H1 (cell line): Measurements from ENCODE around the gene OSCAR. TPM values are rescaled to one million over a fixed set of nuclear protein-coding genes. Genes with fewer than 3 reads are reported as not detected.

Experiments
- CTCF ChIA-PET: fragments of 300-600 bp; sonication (Branson Sonifier 250); formaldehyde crosslinking; loops from one replicate; lab custom pipeline; 2021; ENCODE audit not compliant: partially characterized antibody; lab: Charles Lee
- POLR2A ChIA-PET: fragments of 300-600 bp; sonication (Branson Sonifier 250); formaldehyde crosslinking; loops from one replicate; lab custom pipeline; 2021; ENCODE audit warnings: inconsistent platforms; ENCODE audit not compliant: partially characterized antibody; lab: Charles Lee
- DNase-seq, 2 experiments: peaks; one replicate each; pipeline versions ENCODE4 v3.0.0 to v3.0.0-alpha.2; 2010 to 2022; ENCODE audit warnings: low spot score in 2 of 2, low read depth in 1 of 2, mixed read lengths in 1 of 2
- FAIRE-seq: peaks from 2 replicates; lab custom pipeline; 2011; peaks lifted over from hg19 to GRCh38; lab: Jason Lieb, UNC
- H2AFZ ChIP-seq: 2 replicates; pipeline ENCODE4 v1.8.1; 2012; ENCODE audit warnings: low read length, inconsistent platforms
- H2AK5ac ChIP-seq: 2 replicates; pipeline ENCODE4 v1.6.1; 2013; ENCODE audit warnings: low read depth, low read length
- H2BK120ac ChIP-seq: replicated peaks from 2 replicates; pipeline ENCODE3; 2013; ENCODE audit warnings: low read depth, low read length, inconsistent platforms
- H2BK12ac ChIP-seq: 2 replicates; pipeline ENCODE4 v1.6.1; 2013; ENCODE audit warnings: low read depth, low read length
- H2BK15ac ChIP-seq: 2 replicates; pipeline ENCODE4 v1.6.1; 2013; ENCODE audit warnings: low read length
- H2BK20ac ChIP-seq: 2 replicates; pipeline ENCODE4 v1.6.1; 2013; ENCODE audit warnings: low read length
- H2BK5ac ChIP-seq: 2 replicates; pipeline ENCODE4 v1.6.1; 2013; ENCODE audit warnings: low read depth, low read length
- H3K14ac ChIP-seq: 2 replicates; pipeline ENCODE4 v1.6.1; 2013; ENCODE audit warnings: inconsistent platforms; ENCODE audit not compliant: insufficient read length
- H3K18ac ChIP-seq: 2 replicates; pipeline ENCODE4 v1.6.1; 2013; ENCODE audit warnings: low read length; ENCODE audit errors: extremely low read depth
- H3K23ac ChIP-seq: 2 replicates; pipeline ENCODE4 v1.6.1; 2013; ENCODE audit warnings: inconsistent platforms; ENCODE audit not compliant: insufficient read length
- H3K23me2 ChIP-seq: 2 replicates; pipeline ENCODE4 v1.6.1; 2013; ENCODE audit warnings: low read depth, low read length
- H3K27ac ChIP-seq: 2 replicates; pipeline ENCODE4 v1.6.1; 2011; ENCODE audit warnings: low read depth, low read length, inconsistent platforms
- H3K27me3 ChIP-seq, 4 experiments: replicated peaks in 1 of 4; 1 replicate in 1 of 4; 2 replicates in 3 of 4; pipeline versions ENCODE4 v1.6.1 to v1.8.1; 2011 to 2013; ENCODE audit warnings: low read length in 3 of 4, mild to moderate bottlenecking in 3 of 4, inconsistent platforms in 2 of 4, mixed read lengths in 2 of 4, moderate library complexity in 1 of 4; ENCODE audit not compliant: control insufficient read depth in 3 of 4, insufficient read depth in 3 of 4; ENCODE audit errors: extremely low read depth in 1 of 4
- H3K36me3 ChIP-seq, 4 experiments: 2 replicates each; pipeline versions ENCODE4 v1.6.1 to v1.8.1; 2011 to 2013; ENCODE audit warnings: mild to moderate bottlenecking in 4 of 4, low read length in 3 of 4, moderate library complexity in 2 of 4, control low read depth in 1 of 4, inconsistent platforms in 1 of 4; ENCODE audit not compliant: insufficient read depth in 4 of 4, control insufficient read depth in 2 of 4
- H3K4ac ChIP-seq: replicated peaks from 2 replicates; pipeline ENCODE3; 2013; ENCODE audit warnings: low read length, low read depth, mixed read lengths, inconsistent platforms; ENCODE audit not compliant: insufficient read length
- H3K4me1 ChIP-seq, 4 experiments: replicated peaks in 1 of 4; 1 replicate in 1 of 4; 2 replicates in 3 of 4; pipeline versions ENCODE4 v1.6.1 to v1.8.1; 2011 to 2013; ENCODE audit warnings: low read length in 3 of 4, inconsistent platforms in 2 of 4, mixed read lengths in 1 of 4; ENCODE audit not compliant: insufficient read depth in 4 of 4, control insufficient read depth in 3 of 4
- H3K4me2 ChIP-seq, 2 experiments: 2 replicates each; pipeline versions ENCODE4 v1.6.1 to v1.8.1; 2011 to 2013; ENCODE audit warnings: low read depth in 2 of 2, low read length in 2 of 2, control low read depth in 1 of 2, inconsistent platforms in 1 of 2, mild to moderate bottlenecking in 1 of 2; ENCODE audit not compliant: insufficient read depth in 1 of 2
- H3K4me3 ChIP-seq, 4 experiments: fragments of 200-600, 300-600 bp in 1 of 4; sonication (generic), shearing (Covaris generic), sonication (Bioruptor Twin) in 1 of 4; 2 replicates each; pipeline versions ENCODE4 v1.5.1 to v1.8.1; 2011 to 2016; ENCODE audit warnings: low read length in 4 of 4, low read depth in 3 of 4, control low read depth in 2 of 4, inconsistent platforms in 2 of 4, mild to moderate bottlenecking in 2 of 4, mixed read lengths in 1 of 4, moderate library complexity in 1 of 4; ENCODE audit not compliant: insufficient read depth in 2 of 4; ENCODE audit errors: extremely low read depth in 1 of 4
- H3K56ac ChIP-seq: replicated peaks from 2 replicates; pipeline ENCODE3; 2013; ENCODE audit warnings: low read depth, mild to moderate bottlenecking, mixed read lengths, low read length, inconsistent platforms; ENCODE audit not compliant: insufficient read length
- H3K79me1 ChIP-seq: 2 replicates; pipeline ENCODE4 v1.6.1; 2013; ENCODE audit warnings: low read depth, low read length, control low read depth
- H3K79me2 ChIP-seq, 2 experiments: 2 replicates each; pipeline versions ENCODE4 v1.6.1 to v1.8.1; 2012 to 2013; ENCODE audit warnings: low read length in 2 of 2, mild to moderate bottlenecking in 2 of 2, inconsistent platforms in 1 of 2; ENCODE audit not compliant: insufficient read depth in 2 of 2, control insufficient read depth in 1 of 2
- H3K9ac ChIP-seq, 4 experiments: replicated peaks in 1 of 4; 1 replicate in 1 of 4; 2 replicates in 3 of 4; pipeline versions ENCODE4 v1.6.1 to v1.8.1; 2011 to 2013; ENCODE audit warnings: low read depth in 3 of 4, low read length in 3 of 4, control low read depth in 2 of 4, mild to moderate bottlenecking in 2 of 4, moderate library complexity in 2 of 4, inconsistent platforms in 1 of 4; ENCODE audit errors: extremely low read depth in 1 of 4
- H3K9me3 ChIP-seq, 2 experiments: 2 replicates each; pipeline versions ENCODE4 v1.6.1 to v1.8.1; 2012 to 2013; ENCODE audit warnings: mild to moderate bottlenecking in 2 of 2, moderate library complexity in 2 of 2, control low read depth in 1 of 2, inconsistent platforms in 1 of 2, low read depth in 1 of 2, low read length in 1 of 2, mixed read lengths in 1 of 2; ENCODE audit not compliant: insufficient read depth in 2 of 2
- H4K20me1 ChIP-seq, 2 experiments: replicated peaks in 1 of 2; 2 replicates each; pipeline versions ENCODE3 to v1.8.1; 2011 to 2013; ENCODE audit warnings: inconsistent platforms in 2 of 2, low read length in 2 of 2, mild to moderate bottlenecking in 1 of 2; ENCODE audit not compliant: insufficient read depth in 2 of 2, control insufficient read depth in 1 of 2
- H4K5ac ChIP-seq: 2 replicates; pipeline ENCODE4 v1.6.1; 2013; ENCODE audit warnings: low read length, low read depth, mixed read lengths, inconsistent platforms; ENCODE audit not compliant: insufficient read length
- H4K8ac ChIP-seq: 2 replicates; pipeline ENCODE4 v1.8.0; 2013; ENCODE audit warnings: mild to moderate bottlenecking, moderate library complexity, low read length, inconsistent platforms; ENCODE audit not compliant: insufficient read depth; ENCODE audit errors: extremely low read depth
- H4K91ac ChIP-seq: replicated peaks from 2 replicates; pipeline ENCODE3; 2013; ENCODE audit warnings: low read length, mixed read lengths, inconsistent platforms; ENCODE audit not compliant: insufficient read length
- ATF3 ChIP-seq: IDR thresholded peaks from 2 replicates; pipeline ENCODE4 v1.6.1; 2011; ENCODE audit warnings: low read depth, mild to moderate bottlenecking, low read length; ENCODE audit not compliant: insufficient read depth
- BRCA1 ChIP-seq: IDR thresholded peaks from 2 replicates; pipeline ENCODE4 v1.6.1; 2012; ENCODE audit warnings: low read depth, low read length, improper control_type of control experiment
- CBX5 ChIP-seq: fragments of 300-800, 300-1000 bp; sonication (generic); IDR thresholded peaks from 2 replicates; pipeline ENCODE4 v1.7.1; 2016; ENCODE audit warnings: antibody characterized with exemption, low read length, low read depth
- GABPA ChIP-seq: IDR thresholded peaks from 2 replicates; pipeline ENCODE4 v1.6.1; 2011; ENCODE audit warnings: mild to moderate bottlenecking, low read length, moderate library complexity, borderline replicate concordance; ENCODE audit not compliant: insufficient read depth
- JUND ChIP-seq: IDR thresholded peaks from 2 replicates; pipeline ENCODE4 v1.6.1; 2011; ENCODE audit warnings: mild to moderate bottlenecking, improper control_type of control experiment, low read length
- POLR2AphosphoS5 ChIP-seq: IDR thresholded peaks from 2 replicates; pipeline ENCODE4 v1.6.1; 2011; ENCODE audit warnings: low read depth, low read length
- SP1 ChIP-seq: IDR thresholded peaks from 2 replicates; pipeline ENCODE4 v1.6.1; 2011; ENCODE audit warnings: low read depth, low read length
- SP4 ChIP-seq: IDR thresholded peaks from 2 replicates; pipeline ENCODE4 v1.6.1; 2012; ENCODE audit warnings: low read length, inconsistent platforms
- SUZ12 ChIP-seq: fragments of 200-600 bp; sonication (generic); IDR thresholded peaks from 2 replicates; pipeline ENCODE4 v1.6.1; 2012; ENCODE audit warnings: mild to moderate bottlenecking, inconsistent platforms, low read length, moderate library complexity, mixed read lengths
- ZNF274 ChIP-seq: IDR thresholded peaks from 2 replicates; pipeline ENCODE4 v1.7.0; 2012; ENCODE audit warnings: low read length, borderline replicate concordance; ENCODE audit errors: extremely low read depth
- WGBS, 2 experiments: shearing (Covaris generic) in 1 of 2; methylation state at CpG; one replicate each; pipeline versions ENCODE4 v1.1.6 to v1.1.7; 2013 to 2015; ENCODE audit warnings: low lambda C conversion rate in 2 of 2, mixed read lengths in 2 of 2, inconsistent platforms in 1 of 2, low coverage in 1 of 2, missing lambda C conversion rate in 1 of 2; ENCODE audit not compliant: insufficient replicate concordance in 2 of 2, insufficient coverage in 1 of 2, insufficient read length in 1 of 2; ENCODE audit errors: extremely low coverage in 1 of 2, missing lambda C conversion rate in 1 of 2; 5-methylcytosine and 5-hydroxymethylcytosine counted together
- polyA plus RNA-seq, 7 experiments: library from polyadenylated mRNA; depleted of rRNA in 3 of 7; stranded (reverse) in 5 of 7; unstranded in 2 of 7; fragments of >200 nt in 5 of 7; fragments of 200-250 nt in 2 of 7; gene quantifications; 1 replicate in 5 of 7; 2 replicates in 1 of 7; 4 replicates in 1 of 7; pipeline versions ENCODE4 v1.2.1 to v1.2.3, GENCODE V29; 2011 to 2013; ENCODE audit warnings: missing spikeins in 2 of 7, mixed read lengths in 2 of 7
- total RNA-seq: library from RNA; stranded (reverse); fragmentation: NEBNext Ultra II Directional; extraction: Animal tissue kit (Norgen Biotek cat#: 25700); gene quantifications from 2 replicates; pipeline ENCODE4 v1.2.1, GENCODE V29; 2021
- TF ChIP-seq, protein P1 (sequence below): IDR thresholded peaks from 2 replicates; pipeline ENCODE4 v1.6.1; 2011; ENCODE audit warnings: low read length, improper control_type of control experiment

Gene OSCAR
- total and polyA plus RNA-seq, 2 of the 8 experiments (the other 6 are each of a cell fraction or from before 2014, with no cell fraction given): 1.1 TPM

DNA sequence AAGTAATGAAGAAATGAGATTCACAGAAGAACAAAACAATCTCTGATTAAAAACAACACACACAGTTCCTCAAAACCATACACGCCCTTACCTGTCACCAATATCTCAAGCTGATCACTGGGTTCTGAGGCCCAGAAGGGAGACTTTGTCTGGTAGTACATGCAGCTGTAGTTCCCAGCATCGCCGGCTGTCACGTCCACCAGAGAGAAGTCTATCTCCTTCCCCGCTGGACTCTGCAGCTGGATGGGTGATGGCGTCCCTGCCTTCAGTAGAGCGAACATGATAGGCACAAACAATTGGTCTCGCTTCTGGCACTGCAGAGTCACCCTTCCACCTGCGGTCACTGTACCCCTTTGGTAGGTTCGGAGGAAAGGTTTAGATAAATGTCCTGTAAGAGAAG is 26.8 kb downstream of the OSCAR start:
- no peak overlapping the region for H2BK12ac ChIP-seq
- no peaks in the 10 kb centered on the region for H3K4me1 ChIP-seq
- no peak overlapping the region for H4K91ac ChIP-seq
- CTCF ChIA-PET: no interaction called here
- DNase-seq: no peak
- no peaks in the 10 kb centered on the region; a peak in 1 of 7 replicates for H3K27me3 ChIP-seq
- no peak overlapping the region for H2AK5ac ChIP-seq
- WGBS, 2 experiments: 93% methylated on average over 10 of the region's 10 CpGs; no CpG with 5 or more reads in 1 of the 2 experiments
- no peak overlapping the region for H3K9ac ChIP-seq
- H3K56ac ChIP-seq: no peak overlapping the region
- H4K5ac ChIP-seq: no peak overlapping the region
- no peak overlapping the region for H3K18ac ChIP-seq
- H3K14ac ChIP-seq: no peak overlapping the region
- H3K79me1 ChIP-seq: no peaks in the 10 kb centered on the region
- H3K23ac ChIP-seq: no peak overlapping the region
- H3K4me3 ChIP-seq: no peak overlapping the region
- H2BK15ac ChIP-seq: no peak overlapping the region
- no peak overlapping the region for H3K4me2 ChIP-seq
- TF ChIP-seq, protein P1, sequence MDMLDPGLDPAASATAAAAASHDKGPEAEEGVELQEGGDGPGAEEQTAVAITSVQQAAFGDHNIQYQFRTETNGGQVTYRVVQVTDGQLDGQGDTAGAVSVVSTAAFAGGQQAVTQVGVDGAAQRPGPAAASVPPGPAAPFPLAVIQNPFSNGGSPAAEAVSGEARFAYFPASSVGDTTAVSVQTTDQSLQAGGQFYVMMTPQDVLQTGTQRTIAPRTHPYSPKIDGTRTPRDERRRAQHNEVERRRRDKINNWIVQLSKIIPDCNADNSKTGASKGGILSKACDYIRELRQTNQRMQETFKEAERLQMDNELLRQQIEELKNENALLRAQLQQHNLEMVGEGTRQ: no peak
- TF ChIP-seq SP1: no peak
- no peak for TF ChIP-seq POLR2AphosphoS5
- no peak for TF ChIP-seq GABPA
- no peak for TF ChIP-seq SUZ12
- no peak for TF ChIP-seq ATF3
- no peak for TF ChIP-seq CBX5
- no peak for TF ChIP-seq SP4
- no peak for TF ChIP-seq ZNF274
- no peak for TF ChIP-seq BRCA1
- TF ChIP-seq JUND: no peak
- TF ChIP-seq, all 59 proteins: peak for 0
- no peaks in the 10 kb centered on the region for H3K23me2 ChIP-seq
- H3K9me3 ChIP-seq: no peaks in the 10 kb centered on the region
- no peaks in the 10 kb centered on the region for H4K20me1 ChIP-seq
- no peak overlapping the region for H2BK20ac ChIP-seq
- no peak overlapping the region for H4K8ac ChIP-seq
- H3K27ac ChIP-seq: no peak overlapping the region
- H3K4ac ChIP-seq: no peak overlapping the region
- POLR2A ChIA-PET: no interaction called here
- H3K36me3 ChIP-seq: no peaks in the 10 kb centered on the region
- no peak overlapping the region for H2BK5ac ChIP-seq
- no peak overlapping the region for H2AFZ ChIP-seq
- no peak for FAIRE-seq
- H2BK120ac ChIP-seq: no peak overlapping the region
- no peaks in the 10 kb centered on the region for H3K79me2 ChIP-seq
